ENCODE measurements around the gene RETREG3. TPM values are rescaled to one million over a fixed set of nuclear protein-coding genes. Genes with fewer than 3 reads are reported as not detected.

Gene RETREG3
- total and polyA plus RNA-seq, 2 of the 13 experiments (the other 11 are each of a cell fraction or from before 2014, with no cell fraction given), result 47.0 to 55.8 TPM

- TF ChIP-seq ZNF609 (CRISPR knock-in tag; IDR thresholded peaks at IDR 0.05; ENCODE audit: borderline replicate concordance), result 0 out of 2 replicates have a peak, but pooled peaks have one; percentile 47
- no peak for TF ChIP-seq HNRNPUL1 (IDR thresholded peaks at IDR 0.05; ENCODE audit: low read depth, low read length)
- TF ChIP-seq ZNF580 (CRISPR knock-in tag; IDR thresholded peaks at IDR 0.05; ENCODE audit: borderline replicate concordance, low read depth), result peak; percentile 75; the same call in 1 of the 2 replicates
- 0 out of 2 replicates have a peak, but pooled peaks have one; percentile 36 for TF ChIP-seq HMG20B (CRISPR knock-in tag; conservative IDR thresholded peaks at IDR 0.05)
- TF ChIP-seq JARID2 (CRISPR knock-in tag; IDR thresholded peaks at IDR 0.05; ENCODE audit: insufficient replicate concordance), result no peak
- no peak for TF ChIP-seq IKZF4 (CRISPR knock-in tag; IDR thresholded peaks at IDR 0.05; ENCODE audit: borderline replicate concordance, low read depth, not compliant biosample characterization)
- peak; percentile 73 for TF ChIP-seq ZNF121 (CRISPR knock-in tag; IDR thresholded peaks at IDR 0.05)
- TF ChIP-seq TIGD3 (CRISPR knock-in tag; IDR thresholded peaks at IDR 0.05; ENCODE audit: borderline replicate concordance), result no peak
- no peak for TF ChIP-seq NFIB (CRISPR knock-in tag; IDR thresholded peaks at IDR 0.05; ENCODE audit: borderline replicate concordance)
- peak; percentile 23; the same call in 1 of the 2 replicates for TF ChIP-seq ATF2 (CRISPR knock-in tag; IDR thresholded peaks at IDR 0.05)
- TF ChIP-seq CSRNP1 (CRISPR knock-in tag; IDR thresholded peaks at IDR 0.05), result no peak
- TF ChIP-seq DBP (CRISPR knock-in tag; IDR thresholded peaks at IDR 0.05; ENCODE audit: not compliant biosample characterization), result no peak
- TF ChIP-seq HIC2 (CRISPR knock-in tag; IDR thresholded peaks at IDR 0.05; ENCODE audit: low read depth), result no peak
- no peak for TF ChIP-seq ZNF207 (IDR thresholded peaks at IDR 0.05; ENCODE audit: borderline replicate concordance)
- no peak for TF ChIP-seq NFRKB (IDR thresholded peaks at IDR 0.05)
Measured at GRCh38 chr17:42618442-42619150, 9.4 kb upstream of the RETREG3 start (continued).

All from HepG2 (cell line).